Sigmoid colon (tissue), 7 donors: Measurements from ENCODE around the gene PRDM11. TPM values are rescaled to one million over a fixed set of nuclear protein-coding genes. Genes with fewer than 3 reads are reported as not detected.

ENCODE experiments used
- DNase-seq: peaks from one replicate; pipeline ENCODE4 v3.0.0-alpha.2; 2019
- H3K27ac ChIP-seq, 4 donors: fragments of 200-600 bp; sonication (generic); one replicate each; pipeline ENCODE4 v1.5.1; 2016 to 2019; ENCODE audit warnings: mild to moderate bottlenecking in 1 of 4
- H3K27me3 ChIP-seq, 3 donors: fragments of 200-600 bp; sonication (generic); one replicate each; pipeline ENCODE4 v1.5.1; 2019; ENCODE audit warnings: mild to moderate bottlenecking in 1 of 3
- H3K36me3 ChIP-seq, 4 donors: fragments of 200-600 bp; sonication (generic); one replicate each; pipeline ENCODE4 v1.5.1; 2016 to 2019
- H3K4me1 ChIP-seq, 4 donors: fragments of 200-600 bp; sonication (generic); one replicate each; pipeline ENCODE4 v1.5.1; 2017 to 2019
- H3K4me3 ChIP-seq, 4 donors: fragments of 200-600 bp; sonication (generic); one replicate each; pipeline ENCODE4 v1.5.1; 2017 to 2019; ENCODE audit warnings: mild to moderate bottlenecking in 2 of 4, moderate library complexity in 1 of 4
- H3K9me3 ChIP-seq, 4 donors: fragments of 200-600 bp in 3 of 4; sonication (generic) in 3 of 4; one replicate each; pipeline versions ENCODE4 v1.5.1 to v1.6.1; 2013 to 2019
- EP300 ChIP-seq, 4 donors: sonication (generic); formaldehyde crosslinking; IDR thresholded peaks; one replicate each; pipeline ENCODE4 v1.6.1; 2017; ENCODE audit warnings: antibody characterized with exemption in 4 of 4
- POLR2A ChIP-seq, 2 donors: fragments of 450-650 bp; IDR thresholded peaks; one replicate each; pipeline ENCODE4 v1.6.1; 2016; ENCODE audit warnings: antibody characterized with exemption in 2 of 2, mild to moderate bottlenecking in 2 of 2, moderate library complexity in 2 of 2
- POLR2AphosphoS5 ChIP-seq, 4 donors: sonication (generic); formaldehyde crosslinking; IDR thresholded peaks; one replicate each; pipeline ENCODE4 v1.6.1; 2017; ENCODE audit warnings: antibody characterized with exemption in 4 of 4
- WGBS, 2 donors: extraction: QIAGEN DNeasy Blood & Tissue Kit; methylation state at CpG; one replicate each; pipeline ENCODE4 v1.1.7; 2013; 5-methylcytosine and 5-hydroxymethylcytosine counted together
- intact Hi-C: fragments of 100-400 bp; cut with DNase I; formaldehyde crosslinking; loops from one replicate; pipeline ENCODE4 v1.15.1; 2023
- polyA plus RNA-seq, 3 donors: library from polyadenylated mRNA; stranded (reverse); fragments of 200-250 nt; gene quantifications; one replicate each; pipeline ENCODE4 v1.2.3, GENCODE V29; 2013
- total RNA-seq, 4 donors: library from RNA; depleted of rRNA; stranded (reverse); fragments of >200 nt; gene quantifications; one replicate each; pipeline ENCODE4 v1.1.0, GENCODE V29; 2016
- TF ChIP-seq, protein P1 (sequence below), 4 experiments: fragments of 450-650 bp in 3 of 4; fragments of 200-600 bp in 1 of 4; IDR thresholded peaks; one replicate each; pipeline ENCODE4 v1.5.1; 2016 to 2019; ENCODE audit warnings: antibody characterized with exemption in 4 of 4, mild to moderate bottlenecking in 3 of 4, moderate library complexity in 2 of 4
- donor health status: healthy with polysubstance abuse.
- donor health status: Bipolar disorder and iron deficiency.
- donor health status: healthy.

PRDM11 gene
- total and polyA plus RNA-seq, 7 donors, result 0.92 to 23.2 (median 12.7) TPM

DNA sequence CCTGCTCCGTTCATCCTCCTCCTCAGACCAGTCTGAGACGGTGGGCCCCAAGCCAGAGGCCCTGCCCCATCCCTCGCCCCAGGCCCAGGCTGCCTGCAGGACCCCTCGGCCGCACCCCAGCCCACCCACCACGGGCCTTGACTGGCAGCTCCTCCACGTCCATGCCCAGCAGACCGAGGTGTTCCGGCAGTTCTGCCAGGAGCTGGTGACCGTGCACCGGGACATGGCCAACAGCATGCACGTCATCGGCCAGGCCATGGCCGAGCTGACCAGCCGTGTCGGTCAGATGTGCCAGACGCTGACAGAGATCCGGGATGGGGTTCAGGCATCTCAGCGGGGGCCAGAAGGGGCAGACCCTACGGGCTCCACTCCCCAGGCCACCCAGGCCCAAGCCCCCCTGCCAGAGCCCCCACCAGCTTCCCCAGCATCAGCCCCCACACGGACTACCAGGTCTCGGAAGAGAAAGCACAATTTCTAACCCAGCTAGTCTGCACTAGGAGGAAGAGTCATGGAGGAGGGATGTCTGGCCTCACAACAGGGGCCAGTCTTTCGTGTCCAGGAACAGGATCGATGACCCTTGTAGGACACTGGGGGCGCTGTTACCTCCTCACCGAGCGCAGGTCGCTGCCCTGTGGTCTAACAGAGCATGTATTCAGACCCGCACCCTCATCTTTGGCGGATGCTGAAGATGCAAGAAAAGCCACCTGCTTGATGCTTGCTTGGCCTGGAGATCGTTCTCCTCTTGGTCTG lies 66.3 kb downstream of the PRDM11 start:
- peak overlapping the region in 3 of 4 donors; percentile 33 to 95 (median 87) for H3K27ac ChIP-seq
- 92 to 96% methylated on average over 31 of the region's 31 CpGs for WGBS, 2 donors
- TF ChIP-seq EP300 (IDR thresholded peaks at IDR 0.05) (no peak), POLR2A (IDR thresholded peaks at IDR 0.05) (no peak), POLR2AphosphoS5 (IDR thresholded peaks at IDR 0.05) (no peak)
- TF ChIP-seq, protein P1, sequence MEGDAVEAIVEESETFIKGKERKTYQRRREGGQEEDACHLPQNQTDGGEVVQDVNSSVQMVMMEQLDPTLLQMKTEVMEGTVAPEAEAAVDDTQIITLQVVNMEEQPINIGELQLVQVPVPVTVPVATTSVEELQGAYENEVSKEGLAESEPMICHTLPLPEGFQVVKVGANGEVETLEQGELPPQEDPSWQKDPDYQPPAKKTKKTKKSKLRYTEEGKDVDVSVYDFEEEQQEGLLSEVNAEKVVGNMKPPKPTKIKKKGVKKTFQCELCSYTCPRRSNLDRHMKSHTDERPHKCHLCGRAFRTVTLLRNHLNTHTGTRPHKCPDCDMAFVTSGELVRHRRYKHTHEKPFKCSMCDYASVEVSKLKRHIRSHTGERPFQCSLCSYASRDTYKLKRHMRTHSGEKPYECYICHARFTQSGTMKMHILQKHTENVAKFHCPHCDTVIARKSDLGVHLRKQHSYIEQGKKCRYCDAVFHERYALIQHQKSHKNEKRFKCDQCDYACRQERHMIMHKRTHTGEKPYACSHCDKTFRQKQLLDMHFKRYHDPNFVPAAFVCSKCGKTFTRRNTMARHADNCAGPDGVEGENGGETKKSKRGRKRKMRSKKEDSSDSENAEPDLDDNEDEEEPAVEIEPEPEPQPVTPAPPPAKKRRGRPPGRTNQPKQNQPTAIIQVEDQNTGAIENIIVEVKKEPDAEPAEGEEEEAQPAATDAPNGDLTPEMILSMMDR (IDR thresholded peaks at IDR 0.05), result no peak
- no peak overlapping the region for H3K4me3 ChIP-seq
- H3K4me1 ChIP-seq, result peaks cover 0 to 52% (median 43%) of the 10 kb centered on the region in 4 donors
- no peaks in the 10 kb centered on the region for H3K9me3 ChIP-seq
- no peaks in the 10 kb centered on the region for H3K27me3 ChIP-seq
- peak; percentile 70 for DNase-seq
- intact Hi-C loops, result no loop called here
- peaks cover 8 to 15% (median 12%) of the 10 kb centered on the region in 4 donors for H3K36me3 ChIP-seq

DNA sequence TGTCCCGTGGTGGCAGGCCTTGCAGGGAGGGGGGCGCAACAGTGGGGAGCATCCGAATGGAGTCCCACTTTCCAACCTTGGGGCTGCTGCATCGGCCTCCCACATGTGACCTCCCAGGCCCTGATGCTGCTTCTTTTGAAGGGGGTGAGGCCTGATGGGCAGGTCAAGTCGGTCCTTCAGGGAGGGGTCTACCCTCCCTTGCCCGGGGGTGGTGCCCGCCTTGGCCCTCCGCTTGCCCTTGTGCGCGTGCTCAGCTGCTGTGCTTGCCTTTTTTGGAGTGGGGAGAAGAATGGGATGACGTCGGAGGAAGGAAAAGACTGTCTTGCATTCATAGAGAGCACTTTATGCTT lies 66.9 kb downstream of the PRDM11 start:
- no peaks in the 10 kb centered on the region for H3K9me3 ChIP-seq
- H3K36me3 ChIP-seq, result peaks cover 8 to 15% (median 12%) of the 10 kb centered on the region in 4 donors
- no peaks in the 10 kb centered on the region for H3K27me3 ChIP-seq
- 93 to 95% methylated on average over 12 of the region's 12 CpGs for WGBS, 2 donors
- peaks cover 0 to 46% (median 39%) of the 10 kb centered on the region in 4 donors for H3K4me1 ChIP-seq
- peak overlapping the region in 2 of 4 donors; percentile 22 to 95 for H3K27ac ChIP-seq
- TF ChIP-seq, protein P1 (IDR thresholded peaks at IDR 0.05), result no peak
- TF ChIP-seq EP300 (IDR thresholded peaks at IDR 0.05) (no peak), POLR2AphosphoS5 (IDR thresholded peaks at IDR 0.05) (no peak)
- intact Hi-C loops, result no loop called here
- peak; percentile 58 for DNase-seq
- no peak overlapping the region for H3K4me3 ChIP-seq

DNA sequence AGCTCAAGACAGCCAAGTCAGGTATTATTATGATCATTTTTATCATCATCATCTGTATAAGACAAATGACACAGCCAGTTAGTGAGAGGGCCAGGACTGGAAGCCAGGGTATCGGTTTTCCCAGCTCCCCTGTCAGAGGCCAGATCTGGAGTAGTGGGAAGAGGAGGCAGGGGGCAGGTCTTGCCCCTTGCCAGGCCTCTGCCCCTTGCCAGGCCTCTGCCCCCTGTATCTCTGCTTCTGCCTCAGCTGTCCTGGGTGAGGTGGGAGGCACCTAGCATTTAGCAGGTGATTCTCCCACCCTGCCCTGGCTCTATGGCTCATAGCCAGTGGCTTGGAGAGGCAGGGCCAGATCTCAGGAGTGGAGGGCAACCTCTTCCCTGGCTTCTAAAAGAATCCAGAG lies 67.3 kb downstream of the PRDM11 start:
- Histone ChIP-seq H3K4me3 (no peak overlapping the region), H3K4me1 (peaks cover 0 to 42% (median 34%) of the 10 kb centered on the region in 4 donors), H3K36me3 (peaks cover 8 to 15% (median 12%) of the 10 kb centered on the region in 4 donors), H3K27me3 (no peaks in the 10 kb centered on the region), H3K9me3 (no peaks in the 10 kb centered on the region), H3K27ac (peak overlapping the region in 1 of 4 donors; percentile 95)
- DNase-seq, result peak; percentile 27
- WGBS, 2 donors, result 95 to 98% methylated on average over 1 of the region's 1 CpG
- TF ChIP-seq EP300 (IDR thresholded peaks at IDR 0.05) (no peak), POLR2A (IDR thresholded peaks at IDR 0.05) (no peak), POLR2AphosphoS5 (IDR thresholded peaks at IDR 0.05) (no peak)
- TF ChIP-seq, protein P1 (IDR thresholded peaks at IDR 0.05), result no peak
- intact Hi-C loops, result no loop called here

DNA sequence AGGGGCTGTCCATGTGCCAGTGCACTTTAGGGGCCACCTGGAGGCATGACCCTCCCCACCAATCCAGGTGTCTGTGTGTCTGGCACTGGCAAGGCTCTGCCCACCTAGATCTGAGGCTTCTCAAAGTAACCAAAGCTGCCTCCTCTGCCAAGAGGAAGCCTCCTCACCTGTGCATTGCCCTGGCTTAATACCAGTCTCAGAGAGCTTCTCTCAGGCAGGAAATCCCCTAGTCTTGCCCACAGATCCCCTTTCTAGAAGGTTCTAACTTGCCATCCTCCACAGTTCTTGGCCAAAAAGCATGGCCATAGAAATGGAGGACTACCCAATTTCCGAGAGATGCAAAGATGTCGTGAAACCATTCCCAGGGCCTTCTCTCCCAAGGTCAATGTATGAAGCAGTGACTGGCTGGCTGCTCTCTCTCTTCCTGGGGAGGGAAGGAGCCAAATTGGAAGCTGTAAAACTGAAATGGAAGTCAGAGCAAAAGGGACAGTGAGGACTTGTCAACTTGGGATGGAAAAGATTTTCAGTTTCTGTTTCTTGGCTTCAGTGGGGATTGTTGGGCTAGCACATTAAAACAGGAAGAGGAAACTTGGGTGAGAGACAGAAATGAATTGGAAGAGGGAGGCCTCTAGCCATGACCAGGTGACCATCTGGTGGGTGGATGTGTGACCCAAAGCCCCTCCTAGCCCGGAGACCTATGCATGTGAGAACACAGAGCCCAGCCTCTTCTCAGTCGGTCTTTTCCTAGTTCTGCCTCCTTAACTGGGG lies 68.8 kb downstream of the PRDM11 start:
- TF ChIP-seq, protein P1 (IDR thresholded peaks at IDR 0.05), result no peak
- no peak for TF ChIP-seq EP300 (IDR thresholded peaks at IDR 0.05)
- no peak for TF ChIP-seq POLR2AphosphoS5 (IDR thresholded peaks at IDR 0.05)
- no peak for TF ChIP-seq POLR2A (IDR thresholded peaks at IDR 0.05)
- Histone ChIP-seq H3K4me1 (peaks cover 0 to 26% (median 19%) of the 10 kb centered on the region in 4 donors), H3K36me3 (peaks cover 8 to 22% (median 13%) of the 10 kb centered on the region in 4 donors), H3K4me3 (no peak overlapping the region), H3K9me3 (no peaks in the 10 kb centered on the region), H3K27ac (no peak overlapping the region), H3K27me3 (no peaks in the 10 kb centered on the region)
- 89 to 96% methylated on average over 4 of the region's 4 CpGs for WGBS, 2 donors
- intact Hi-C loops, result no loop called here
- peak; percentile 46 for DNase-seq
